SW480 (cell line): ENCODE measurements around the gene PHF23.
"Not testable (repeated sequence)": the region's sequence is repeated elsewhere in the genome, so short reads cannot be mapped to it uniquely, and the experiment has no call there.

Experiments used
- DNase-seq: peaks from one replicate; pipeline ENCODE4 v3.0.0-alpha.2; 2016; ENCODE audit warnings: low spot score

PHF23 gene

DNA sequence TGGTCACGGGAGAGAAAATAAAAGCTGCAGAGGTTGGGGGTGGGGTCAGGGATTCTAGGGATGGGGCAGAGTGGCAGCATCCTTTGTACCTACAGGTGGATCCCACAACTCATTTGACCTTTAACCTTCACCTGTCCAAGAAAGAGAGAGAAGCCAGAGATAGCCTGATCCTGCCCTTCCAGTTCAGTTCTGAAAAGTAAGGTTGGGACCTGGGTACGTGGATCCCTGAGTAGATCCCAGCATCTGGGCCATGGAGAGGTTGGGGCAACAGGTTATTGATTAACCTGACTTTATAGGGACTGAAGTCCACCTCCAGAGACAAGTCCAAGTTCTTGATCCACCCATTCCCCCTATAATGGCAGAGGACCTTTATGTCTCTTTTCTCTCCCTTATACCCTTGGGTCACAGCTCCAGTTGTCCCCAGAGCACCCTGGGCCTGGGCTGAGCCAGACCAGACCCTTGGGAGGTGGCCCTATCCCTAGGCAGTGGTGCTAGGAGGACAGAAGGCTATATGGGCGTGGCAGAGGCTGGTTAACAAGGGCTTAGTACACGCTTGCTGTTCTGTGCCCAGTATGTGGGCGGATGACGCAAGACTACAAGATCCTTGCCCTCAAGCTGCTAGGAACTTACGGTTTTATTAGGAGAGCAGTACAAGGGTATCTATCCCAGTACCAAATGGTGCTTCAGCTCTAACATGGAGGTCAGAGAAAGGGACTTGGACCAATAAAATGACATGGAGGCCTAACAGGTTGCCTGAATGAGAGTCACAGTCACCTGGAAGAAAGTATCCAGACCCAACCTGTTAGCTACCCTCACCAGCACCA is 19.7 kb upstream of the PHF23 start:
- DNase-seq: peak; percentile 85

DNA sequence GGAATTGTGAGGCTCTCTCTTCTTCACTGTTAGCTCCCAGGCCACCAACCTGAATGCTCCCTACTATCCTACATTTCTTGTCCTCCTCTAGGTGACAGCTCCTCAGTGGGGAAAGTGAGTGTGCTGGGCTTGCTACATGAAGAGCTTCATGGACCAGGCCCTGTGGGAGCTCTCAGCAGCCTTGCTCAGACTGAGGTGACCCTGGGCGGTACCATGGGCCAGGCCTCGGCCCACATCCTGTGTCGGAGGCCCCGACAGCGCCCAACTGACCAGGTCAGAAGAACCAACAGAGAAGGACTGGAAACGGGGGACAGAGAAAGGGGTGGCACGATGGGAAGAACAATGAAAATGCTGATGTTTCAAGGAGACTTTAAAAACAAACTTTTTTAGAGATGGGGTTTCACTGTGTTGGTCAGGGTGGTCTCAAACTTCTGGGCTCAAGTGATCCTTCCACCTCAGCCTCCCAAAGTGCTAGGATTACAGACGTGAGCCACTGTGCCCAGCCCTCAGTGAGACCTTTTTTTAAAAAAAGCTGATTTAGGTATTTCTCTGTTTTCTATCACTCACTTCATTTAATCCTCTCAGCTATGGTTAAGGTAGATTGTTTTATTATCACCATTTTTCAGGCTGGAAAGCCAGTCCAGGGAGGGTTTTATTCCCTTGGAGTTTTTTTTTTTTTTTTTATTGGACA is 17.7 kb upstream of the PHF23 start:
- no peak for DNase-seq

- no peak for DNase-seq
Measured at GRCh38 chr17:7254511-7254910, 15.3 kb upstream of the PHF23 start.

DNA sequence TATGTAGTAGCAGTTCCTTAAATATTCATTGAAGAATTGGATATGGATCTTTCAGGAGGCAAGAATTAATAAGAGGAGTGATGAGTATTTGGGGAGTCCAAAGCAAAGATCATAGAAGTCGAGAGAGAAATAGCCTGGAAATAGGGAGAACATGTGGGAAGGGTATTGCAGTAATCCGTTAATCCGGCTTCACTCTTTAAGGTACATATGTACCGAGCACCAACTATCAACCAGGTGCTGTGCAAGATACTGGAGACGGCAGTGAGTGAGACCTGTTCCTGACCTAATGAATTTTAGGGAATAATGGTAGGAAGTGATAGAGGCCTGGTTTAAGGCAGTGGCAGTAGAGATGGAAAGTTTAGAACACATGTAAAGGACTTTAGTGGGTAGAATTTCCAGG is 13.8 kb upstream of the PHF23 start:
- no peak for DNase-seq

DNA sequence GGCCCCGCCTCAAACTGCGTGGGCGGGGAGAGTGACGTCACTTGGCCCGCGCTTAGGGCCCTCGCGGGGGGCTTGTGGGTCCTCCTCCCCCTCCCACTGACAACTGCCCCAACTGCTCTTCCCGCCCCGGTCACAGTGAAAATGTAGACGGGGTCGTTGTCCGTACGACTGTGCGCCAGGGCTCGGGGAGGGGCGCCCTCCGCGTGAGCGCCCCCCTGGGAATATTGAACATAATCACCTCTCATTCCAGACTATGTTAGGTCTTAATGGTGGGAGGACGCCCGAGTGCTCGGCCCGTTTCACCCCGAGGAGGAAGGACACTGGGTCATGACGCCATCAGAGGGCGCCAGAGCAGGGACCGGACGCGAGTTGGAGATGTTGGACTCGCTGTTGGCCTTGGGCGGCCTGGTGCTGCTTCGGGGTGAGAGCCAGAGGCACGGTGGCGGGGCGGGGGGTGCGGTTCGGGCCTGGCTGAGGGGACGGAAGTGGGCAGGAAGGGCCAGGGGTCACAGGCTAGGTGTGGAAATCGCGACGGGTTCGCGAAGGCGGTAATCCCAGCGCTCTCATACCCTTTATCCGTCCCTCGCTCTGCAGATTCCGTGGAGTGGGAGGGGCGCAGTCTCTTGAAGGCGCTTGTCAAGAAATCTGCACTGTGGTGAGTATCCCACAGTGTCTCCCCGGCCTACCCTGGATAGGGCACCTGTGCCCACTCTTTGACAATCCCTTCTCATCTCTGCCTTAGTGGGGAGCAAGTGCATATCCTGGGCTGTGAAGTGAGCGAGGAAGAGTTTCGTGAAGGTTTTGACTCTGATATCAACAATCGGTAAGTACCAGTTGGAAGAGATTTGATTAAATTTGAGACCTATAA is 13.2 kb upstream of the PHF23 start, which contains the start of gene ELP5:
TSS of gene ELP5 (plus strand) at position 40 of the 868 bp plus-strand sequence. CDS start at position 376, 336 bp downstream.
- DNase-seq: peak; percentile 95

- DNase-seq: peak; percentile 100
Measured at GRCh38 chr17:7251661-7252175, 12.5 kb upstream of the PHF23 start, which contains the start of gene CTDNEP1. Gene CTDNEP1 (minus strand): TSS chr17:7251734. CDS start chr17:7251296, 438 bp downstream.

GRCh38 chr17:7250695-7251627 is 11.7 kb upstream of the PHF23 start:
- no peak for DNase-seq

DNA sequence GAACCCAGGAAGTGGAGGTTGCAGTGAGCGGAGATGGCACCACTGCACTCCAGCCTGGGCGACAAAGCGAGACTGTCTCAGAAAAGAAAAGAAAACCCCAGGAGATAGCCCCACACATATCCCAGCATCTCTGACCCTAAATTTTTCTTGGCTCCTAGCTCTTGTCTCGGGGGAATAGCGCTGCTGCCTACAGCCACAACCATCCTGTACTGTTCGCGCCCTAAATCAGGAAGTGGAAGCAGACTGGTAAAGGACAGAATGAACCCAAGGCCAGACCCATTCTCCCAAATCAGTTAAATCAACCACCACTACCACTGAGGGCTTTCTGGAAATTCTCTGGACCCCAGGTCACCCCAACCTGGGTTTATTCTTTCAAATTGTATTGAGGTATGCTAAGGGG is 10.6 kb upstream of the PHF23 start:
- no peak for DNase-seq

- no peak for DNase-seq
Measured at GRCh38 chr17:7249214-7249613, 10.0 kb upstream of the PHF23 start.

DNA sequence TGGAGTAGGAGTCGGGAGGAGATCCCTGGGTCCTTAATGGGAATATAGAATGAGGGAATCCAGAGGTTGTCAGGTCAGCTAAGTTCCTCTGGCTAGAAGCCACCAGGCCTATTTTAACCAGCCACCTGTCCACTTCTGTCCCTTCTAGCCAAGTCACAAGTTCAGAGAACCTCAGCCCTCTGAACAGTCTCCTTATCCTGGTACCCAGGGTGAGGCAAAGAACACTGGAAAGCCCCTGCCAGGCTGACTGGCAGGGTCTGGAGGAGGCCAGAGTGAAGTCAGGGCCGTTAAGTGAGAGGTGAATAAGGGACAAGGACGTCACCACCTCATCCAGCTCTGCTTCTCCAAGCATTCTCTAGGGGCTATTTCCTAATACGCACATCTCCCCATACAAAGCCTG is 9.5 kb upstream of the PHF23 start:
- no peak for DNase-seq

DNA sequence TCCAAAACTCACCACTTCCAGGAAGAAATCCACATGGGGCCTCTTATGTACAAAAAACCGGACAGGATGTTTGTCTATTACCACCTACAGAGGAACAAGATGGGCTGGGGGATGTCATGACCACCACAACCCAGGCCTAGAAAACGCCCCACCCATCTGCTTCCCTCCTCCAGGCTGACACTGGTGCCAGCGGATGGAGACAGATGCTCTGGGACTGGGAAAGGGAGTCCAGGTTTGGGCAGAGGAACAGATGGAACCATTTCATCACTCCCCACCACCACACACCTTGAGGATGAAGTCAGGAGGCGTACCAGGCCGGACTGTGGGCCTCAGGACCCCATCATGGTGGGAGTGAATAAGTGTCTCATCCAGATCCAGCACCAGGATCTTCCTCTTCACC is 7.5 kb upstream of the PHF23 start:
- no peak for DNase-seq

DNA sequence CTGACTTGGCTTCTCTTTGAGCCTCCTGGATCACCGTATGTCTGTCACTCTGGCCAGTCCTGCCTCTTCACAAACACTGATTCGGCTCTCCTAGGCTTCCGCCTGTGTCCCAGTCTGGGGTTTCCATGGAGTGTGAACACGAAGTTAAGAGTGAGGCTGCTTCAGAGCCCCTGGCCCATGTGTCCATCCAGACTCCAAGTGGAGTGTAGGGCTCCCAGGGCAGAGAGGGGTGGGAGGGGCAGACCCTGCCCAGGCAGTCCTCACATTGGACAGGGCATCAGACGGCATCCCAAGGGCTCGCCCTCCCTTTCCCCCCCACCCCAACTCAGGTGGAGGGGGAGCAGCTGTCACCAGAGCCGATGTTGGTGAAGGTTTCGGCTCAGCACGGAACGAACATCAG is 4.6 kb upstream of the PHF23 start:
- not testable (repeated sequence) for DNase-seq

- DNase-seq: no peak
Measured at GRCh38 chr17:7243453-7243729, 4.1 kb upstream of the PHF23 start.

GRCh38 chr17:7242717-7243452 is 3.6 kb upstream of the PHF23 start:
- DNase-seq: peak; percentile 92

GRCh38 chr17:7241783-7242716 is 2.8 kb upstream of the PHF23 start, which contains the start of gene GABARAP:
Gene GABARAP (minus strand): TSS chr17:7242449. CDS start chr17:7242330, 119 bp downstream.
- peak; percentile 80 for DNase-seq

DNA sequence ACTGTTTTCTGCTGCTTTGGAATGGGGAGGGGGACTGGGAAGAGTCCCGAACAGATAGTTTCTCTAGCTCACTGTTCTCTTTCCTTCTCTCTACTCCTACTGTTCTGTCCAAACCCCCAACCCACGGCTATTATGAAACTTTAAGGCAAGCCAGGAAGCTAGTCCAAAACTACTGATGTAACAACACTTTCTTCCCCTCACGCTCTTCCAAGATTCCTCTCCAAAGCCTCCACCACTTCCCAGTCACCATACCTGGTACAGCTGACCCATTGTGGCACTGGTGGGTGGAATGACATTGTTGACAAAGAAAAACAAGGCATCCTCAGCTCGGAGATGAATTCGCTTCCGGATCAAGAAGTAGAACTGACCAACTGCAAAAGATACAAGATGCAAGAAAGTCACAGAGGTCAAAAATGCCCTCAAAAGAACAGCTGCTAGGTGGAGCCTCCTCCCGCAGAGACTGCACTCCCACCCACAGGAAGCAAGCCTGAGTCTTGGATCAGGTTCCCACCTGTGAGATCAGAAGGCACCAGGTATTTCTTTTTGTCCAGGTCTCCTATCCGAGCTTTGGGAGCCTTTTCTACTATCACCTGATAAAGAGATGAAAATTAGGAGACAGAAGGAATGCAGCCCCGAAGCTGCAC is 2.0 kb upstream of the PHF23 start:
- no peak for DNase-seq

DNA sequence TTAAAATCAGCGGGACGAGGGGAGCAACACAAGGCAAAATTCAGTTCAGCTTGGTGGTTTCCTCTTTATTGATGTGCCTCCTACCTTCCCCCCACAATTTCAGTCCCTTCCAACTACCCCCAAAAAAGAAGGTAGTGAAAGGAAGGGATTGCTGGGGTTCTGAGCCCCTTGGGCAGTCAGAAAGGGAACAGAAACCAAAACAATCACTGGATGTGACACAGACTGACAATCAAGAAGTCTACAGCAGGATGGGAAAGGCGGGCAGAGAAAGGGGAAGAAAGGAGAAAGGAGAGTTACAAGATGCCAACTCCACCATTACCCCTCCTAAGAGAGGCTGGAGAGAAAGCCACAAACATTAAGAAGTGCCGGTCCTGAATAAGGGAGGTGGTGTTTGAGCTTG is 1.1 kb upstream of the PHF23 start:
- no peak for DNase-seq

DNA sequence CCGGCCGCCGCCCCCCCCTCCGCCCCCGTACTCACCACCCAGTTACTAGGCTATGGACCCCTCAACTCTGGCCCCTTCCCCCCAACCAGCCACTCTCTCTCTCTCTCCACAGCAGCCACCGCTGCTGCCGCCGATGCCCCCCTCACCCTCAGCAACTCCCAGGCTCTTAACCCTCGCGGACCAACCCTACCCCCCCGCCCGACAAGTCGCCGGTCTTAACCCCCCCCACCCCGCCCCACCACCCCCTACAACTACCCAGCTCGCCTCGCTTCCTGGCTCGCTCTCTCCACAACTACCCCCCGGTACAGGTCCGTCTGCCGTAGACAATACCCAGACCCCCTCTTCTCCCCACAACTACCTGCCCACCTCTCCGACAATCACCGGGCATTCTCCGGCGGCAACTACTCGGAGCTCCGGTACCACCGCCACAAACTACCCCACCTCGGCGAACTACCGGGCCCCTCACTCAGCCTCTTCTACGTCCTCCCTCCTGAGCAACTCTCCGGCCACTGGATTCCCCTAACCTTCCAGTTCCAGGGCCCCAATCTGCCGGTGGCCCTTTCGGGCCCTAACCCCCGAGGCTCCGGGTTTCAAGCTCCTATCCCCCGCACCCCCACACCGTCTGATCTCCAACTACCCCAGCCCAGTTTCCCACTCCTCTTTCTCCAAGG is 702 bp downstream of the PHF23 start:
- DNase-seq: no peak
